ENCODE data around the gene CSNK1A1L.

CSNK1A1L gene

GRCh38 chr13:37105251-37105714 lies at the start of gene CSNK1A1L:
Gene CSNK1A1L, minus strand, starts transcription at chr13:37105664. Its CDS starts 408 bp downstream, at chr13:37105256.
- no peak for DNase-seq (ENCODE audit: low read depth)

DNA sequence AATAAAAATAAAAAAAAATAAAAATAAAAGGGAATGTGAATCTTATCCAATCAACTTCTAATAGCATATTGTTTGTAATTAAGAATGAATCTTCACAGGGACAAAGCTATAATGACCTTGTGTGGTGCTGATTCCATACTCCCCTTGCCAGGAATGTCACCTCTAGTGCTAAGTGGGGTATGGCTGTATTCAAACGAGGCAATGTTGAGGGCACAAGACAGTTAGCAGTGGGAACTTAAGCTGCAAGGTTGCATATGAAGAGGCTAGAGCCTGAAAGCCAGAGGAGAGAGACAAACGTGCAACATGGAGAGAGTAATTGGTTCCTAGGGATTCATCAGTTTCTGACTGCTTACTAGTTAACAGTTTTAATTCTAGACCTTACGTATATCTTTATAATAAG lies 43.9 kb upstream of the CSNK1A1L start:
- no peak for DNase-seq (ENCODE audit: low read depth)

- no peak for DNase-seq (ENCODE audit: low read depth)
These were observed 43.0 kb upstream of the CSNK1A1L start for GRCh38 chr13:37148501-37148900.

GRCh38 chr13:37144661-37145060 lies 39.2 kb upstream of the CSNK1A1L start:
- DNase-seq (ENCODE audit: low read depth) = no peak

- no peak for DNase-seq (ENCODE audit: low read depth)
These were observed 38.4 kb upstream of the CSNK1A1L start for GRCh38 chr13:37143911-37144310.

GRCh38 chr13:37142877-37143276 lies 37.4 kb upstream of the CSNK1A1L start:
- no peak for DNase-seq (ENCODE audit: low read depth)

- DNase-seq (ENCODE audit: low read depth) = no peak
These were observed 35.5 kb upstream of the CSNK1A1L start for GRCh38 chr13:37141011-37141410.

DNA sequence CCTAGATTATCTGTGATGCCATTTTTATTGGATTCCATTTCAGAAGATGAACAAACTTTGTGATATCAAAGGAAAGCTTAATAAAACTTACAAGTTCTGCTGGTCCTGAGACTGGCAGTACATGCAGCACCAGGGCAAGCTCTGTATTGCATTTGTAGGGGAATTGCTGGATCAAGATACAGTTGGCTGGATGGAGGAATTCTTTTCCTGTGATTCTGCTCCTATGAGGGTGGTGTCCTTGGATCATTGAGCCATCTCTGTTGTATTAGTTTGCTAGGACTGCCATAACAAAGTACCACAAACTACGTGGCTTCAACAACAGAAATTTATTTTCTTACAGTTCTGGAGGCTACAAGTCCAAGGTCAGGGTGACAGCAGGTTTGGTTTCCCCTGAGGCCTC lies 33.9 kb upstream of the CSNK1A1L start:
- no peak for DNase-seq (ENCODE audit: low read depth)

- DNase-seq (ENCODE audit: low read depth) = no peak
These were observed 33.5 kb upstream of the CSNK1A1L start for GRCh38 chr13:37138926-37139325.

DNA sequence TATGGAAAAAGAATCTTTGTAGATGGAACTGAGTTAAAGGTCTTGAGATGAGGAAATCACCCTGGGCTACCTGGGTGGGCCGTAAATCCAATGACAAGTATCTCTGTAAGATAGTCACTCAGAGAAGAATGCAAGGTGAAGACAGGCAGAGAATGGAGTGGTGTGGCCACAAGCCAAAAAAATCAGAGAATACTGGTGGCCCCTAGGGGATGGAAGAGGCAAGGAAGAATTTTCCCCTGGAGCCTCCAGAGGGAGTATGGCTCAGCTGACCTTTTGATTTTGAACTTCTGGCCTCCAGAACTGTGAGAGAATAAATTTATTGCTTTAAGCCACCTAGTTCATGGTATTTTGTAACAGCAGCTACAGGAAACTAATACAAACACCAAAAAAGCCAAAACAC lies 32.7 kb upstream of the CSNK1A1L start:
- no peak for DNase-seq (ENCODE audit: low read depth)

- no peak for DNase-seq (ENCODE audit: low read depth)
These were observed 31.2 kb upstream of the CSNK1A1L start for GRCh38 chr13:37136633-37137032.

GRCh38 chr13:37136187-37136586 lies 30.7 kb upstream of the CSNK1A1L start:
- no peak for DNase-seq (ENCODE audit: low read depth)

DNA sequence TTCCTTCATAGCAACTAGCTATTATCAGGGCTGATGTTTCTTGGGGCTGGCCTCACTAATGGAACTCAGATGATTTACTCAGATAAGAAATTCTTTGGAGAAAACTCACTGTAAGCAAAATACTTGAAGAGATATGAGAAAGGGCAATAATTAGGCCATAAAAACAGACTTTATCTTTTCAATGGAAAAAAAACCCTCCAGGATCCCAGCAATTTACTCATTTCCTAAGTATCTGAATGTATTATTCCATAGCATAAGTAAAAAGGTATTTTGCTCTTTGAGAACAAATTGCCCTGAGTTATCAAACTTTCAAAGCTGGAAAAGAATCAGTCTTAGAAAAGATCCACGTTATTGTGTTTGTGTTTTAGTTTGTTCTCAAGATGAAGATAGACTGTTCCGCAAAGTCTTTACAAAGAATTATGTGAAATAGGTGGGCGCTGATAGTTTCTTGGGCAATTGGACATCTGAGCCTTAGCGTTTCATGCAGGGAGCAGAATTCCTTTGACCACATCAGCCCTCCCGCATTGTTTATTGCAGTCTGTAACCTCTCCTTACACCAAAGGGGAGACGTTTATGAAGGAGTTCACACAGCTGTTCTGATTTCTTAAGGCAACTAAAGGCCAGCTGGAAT lies 29.1 kb upstream of the CSNK1A1L start:
- DNase-seq (ENCODE audit: low read depth) = no peak

GRCh38 chr13:37132211-37132610 lies 26.7 kb upstream of the CSNK1A1L start:
- no peak for DNase-seq (ENCODE audit: low read depth)

DNA sequence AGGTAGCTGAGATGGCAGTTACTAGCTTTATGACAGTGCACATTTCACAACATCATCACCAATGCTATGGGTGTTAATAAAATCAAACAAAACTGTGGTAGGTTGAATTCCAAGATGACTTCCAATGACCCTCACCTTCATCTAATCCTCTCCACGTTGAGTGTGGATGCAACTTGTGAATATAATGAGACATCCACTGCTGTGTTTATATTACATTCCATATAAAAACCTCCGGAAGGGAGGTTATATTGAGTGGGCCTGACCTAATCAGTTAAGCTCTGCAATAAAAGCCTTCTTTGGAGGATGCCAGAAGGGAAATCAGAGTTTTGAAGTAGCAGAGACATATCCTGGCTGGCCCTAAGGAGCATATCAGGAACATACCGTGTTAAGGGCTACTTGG lies 25.6 kb upstream of the CSNK1A1L start:
- DNase-seq (ENCODE audit: low read depth) = no peak

DNA sequence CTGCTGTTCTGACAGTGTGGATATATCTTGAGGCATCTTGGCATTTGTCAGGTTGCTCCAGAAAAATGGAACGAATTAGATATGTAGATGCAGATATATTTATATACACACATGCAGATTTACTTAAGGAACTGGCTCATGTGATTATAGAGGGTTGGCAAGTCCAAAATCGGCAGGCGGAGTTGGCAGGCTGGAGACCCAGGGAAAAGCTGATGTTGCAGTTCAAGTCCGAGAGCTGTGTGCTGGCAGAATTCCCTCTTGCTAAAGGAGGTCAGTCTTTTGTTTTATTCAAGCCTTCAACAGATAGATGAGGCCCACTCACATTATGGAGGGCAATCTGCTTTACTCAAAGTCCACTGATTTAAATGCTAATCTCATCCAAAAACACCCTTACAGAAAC lies 24.4 kb upstream of the CSNK1A1L start:
- no peak for DNase-seq (ENCODE audit: low read depth)

- DNase-seq (ENCODE audit: low read depth) = no peak
These were observed 22.3 kb upstream of the CSNK1A1L start for GRCh38 chr13:37127691-37128241.

DNA sequence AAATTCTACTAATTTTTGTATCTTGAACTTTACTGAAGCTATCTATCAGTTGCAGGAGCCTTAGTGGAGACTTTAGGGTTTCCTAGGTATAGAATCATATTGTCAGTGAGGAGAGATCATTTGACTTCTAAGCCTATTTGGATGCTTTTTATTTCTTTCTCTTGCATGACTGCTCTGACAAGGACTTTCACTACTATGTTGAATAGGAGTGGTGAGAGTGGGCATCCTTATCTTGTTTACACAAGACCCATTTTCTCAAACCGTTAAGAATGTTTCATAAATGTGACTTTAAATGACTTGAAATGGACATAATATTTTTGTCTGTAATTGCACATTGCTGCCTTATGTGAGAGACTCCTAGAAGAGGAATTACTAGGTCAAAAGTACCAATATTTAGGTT lies 17.9 kb upstream of the CSNK1A1L start:
- DNase-seq (ENCODE audit: low read depth) = no peak

DNA sequence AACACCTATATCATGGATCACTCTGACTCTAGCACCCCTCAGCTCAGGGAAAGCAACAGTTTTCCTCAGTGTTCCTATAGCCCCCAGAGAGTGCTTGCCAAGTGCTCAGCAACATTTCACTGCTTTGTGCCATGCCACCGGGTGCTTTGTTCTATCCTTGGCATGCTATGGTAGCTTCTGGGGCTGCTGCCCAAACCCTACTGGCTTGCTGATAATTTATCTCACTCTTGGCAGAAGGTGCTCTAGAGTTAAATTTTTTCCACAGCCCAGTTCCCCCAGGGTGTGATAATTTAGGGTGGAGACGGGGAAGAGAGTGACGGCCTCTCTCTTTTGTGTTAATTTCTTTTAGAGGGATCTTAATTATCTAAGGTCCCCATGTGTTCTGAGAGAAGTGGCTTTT lies 12.6 kb upstream of the CSNK1A1L start:
- no peak for DNase-seq (ENCODE audit: low read depth)

DNA sequence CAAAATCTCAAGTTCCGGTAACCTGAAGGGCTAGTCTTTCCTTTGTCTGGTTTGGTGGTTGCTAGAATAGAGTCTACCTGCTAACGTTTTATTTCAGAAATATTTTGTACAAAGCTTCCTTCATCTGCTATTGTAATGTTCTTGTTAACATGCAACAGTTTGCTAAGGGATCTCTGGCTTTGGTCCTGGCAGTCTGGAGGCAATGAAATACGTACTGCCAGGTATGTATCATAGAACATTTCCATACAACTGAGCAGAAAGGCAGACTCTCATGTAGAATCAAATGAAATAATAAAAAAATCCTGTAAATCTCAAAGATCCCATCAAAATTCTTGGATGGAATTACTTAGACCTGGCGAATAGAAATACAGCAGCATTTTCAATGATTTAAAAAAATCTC lies 8.8 kb upstream of the CSNK1A1L start:
- DNase-seq (ENCODE audit: low read depth) = no peak

- DNase-seq (ENCODE audit: low read depth) = no peak
These were observed 8.1 kb upstream of the CSNK1A1L start for GRCh38 chr13:37113534-37113933.

DNA sequence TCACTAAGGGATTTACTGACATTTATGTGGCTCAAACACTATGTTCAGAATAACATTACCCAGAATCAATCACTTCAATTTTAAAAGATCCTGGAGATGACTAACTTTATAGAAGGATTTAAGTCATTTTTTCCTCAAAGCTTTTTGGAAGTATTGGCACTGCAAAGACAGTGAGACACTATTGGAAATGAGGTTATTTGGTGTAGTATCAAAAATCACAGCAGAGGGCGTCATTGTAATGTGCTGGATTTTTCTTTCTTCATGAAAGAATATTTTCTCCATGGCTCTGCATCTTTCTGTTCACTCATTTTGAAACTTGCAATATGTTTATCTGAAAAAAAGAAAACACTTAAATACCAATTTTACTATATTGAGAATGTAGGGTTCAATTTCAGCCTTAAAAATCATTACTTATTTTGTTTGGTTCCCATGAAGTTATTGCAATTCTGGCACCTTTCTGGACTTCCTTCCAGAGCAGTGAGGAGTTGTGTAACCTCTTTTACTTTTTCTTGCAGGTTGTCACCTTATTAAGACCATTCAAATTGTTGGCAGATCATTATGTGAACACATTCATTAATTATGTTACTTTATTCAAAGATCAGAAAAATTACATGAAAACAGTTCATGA lies 3.7 kb upstream of the CSNK1A1L start:
- DNase-seq (ENCODE audit: low read depth) = no peak

DNA sequence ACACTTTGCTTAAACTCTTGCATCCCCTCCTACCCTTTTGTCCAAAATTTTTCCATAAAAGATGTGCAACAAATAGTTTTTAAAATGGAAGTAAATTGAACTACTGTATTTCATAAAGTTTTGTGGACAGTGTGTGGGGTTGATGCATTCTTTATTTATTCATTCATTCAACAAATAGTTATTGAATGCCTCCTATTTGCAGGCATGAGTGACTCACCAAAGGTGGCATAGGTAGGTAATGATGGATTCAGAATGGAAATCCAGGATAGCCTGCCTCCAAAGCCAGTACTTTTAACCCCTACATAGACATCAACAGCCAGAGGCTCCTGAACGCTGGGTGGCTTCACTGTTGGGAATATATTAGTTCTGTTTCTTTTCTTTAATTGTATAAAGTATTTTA lies 2.4 kb upstream of the CSNK1A1L start:
- DNase-seq (ENCODE audit: low read depth) = no peak

DNA sequence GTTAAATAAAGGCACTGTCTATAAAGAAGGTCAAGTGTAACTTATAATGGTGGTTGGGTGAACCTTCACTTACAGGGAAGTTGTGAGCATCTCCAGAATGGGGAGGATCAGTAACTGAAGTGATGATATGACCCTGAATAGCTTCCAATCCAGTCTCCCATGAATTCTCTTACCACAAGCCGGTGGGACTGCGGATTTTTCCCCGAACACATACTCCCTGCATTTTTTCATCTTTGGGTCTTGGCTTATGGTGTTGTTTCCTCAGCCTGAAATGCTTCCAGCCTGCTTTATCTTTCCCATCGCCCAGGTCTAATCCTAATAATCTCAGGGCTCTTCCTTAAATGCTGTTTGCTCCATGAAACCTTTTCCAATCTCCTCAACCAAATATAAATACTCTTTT lies 2.0 kb upstream of the CSNK1A1L start:
- DNase-seq (ENCODE audit: low read depth) = no peak
